OCI-LY1 (cell line): Measurements from ENCODE around the gene SLC17A9.

Source experiments
- H2AFZ ChIP-seq: fragments of 200-600 bp; sonication (generic), shearing (Covaris generic); 2 replicates; pipeline ENCODE4 v1.6.0; 2014; ENCODE audit warnings: antibody characterized with exemption, mild to moderate bottlenecking, low read length
- H3F3A ChIP-seq: fragments of 200-600 bp; sonication (generic), shearing (Covaris generic); 2 replicates; pipeline ENCODE4 v1.6.0; 2014; ENCODE audit warnings: mild to moderate bottlenecking, antibody characterized with exemption, low read length, moderate library complexity; ENCODE audit not compliant: insufficient read depth
- H3K27ac ChIP-seq: fragments of 200-600 bp; sonication (generic); 2 replicates; pipeline ENCODE4 v1.5.1; 2014; ENCODE audit warnings: low read length, mixed run types, mild to moderate bottlenecking, low read depth; ENCODE audit not compliant: poor library complexity, severe bottlenecking
- H3K27me3 ChIP-seq: fragments of 200-600 bp; sonication (generic); 2 replicates; pipeline ENCODE4 v1.6.0; 2014; ENCODE audit warnings: antibody characterized with exemption, mild to moderate bottlenecking, low read length, moderate library complexity; ENCODE audit not compliant: insufficient read depth
- H3K36me3 ChIP-seq: fragments of 200-600 bp; sonication (generic); 2 replicates; pipeline ENCODE4 v1.6.1; 2014; ENCODE audit warnings: mild to moderate bottlenecking, antibody characterized with exemption, low read length, moderate library complexity, mixed read lengths; ENCODE audit not compliant: insufficient read depth
- H3K4me1 ChIP-seq: fragments of 200-600 bp; sonication (generic); 2 replicates; pipeline ENCODE4 v1.5.1; 2014; ENCODE audit warnings: mild to moderate bottlenecking, low read length, moderate library complexity; ENCODE audit not compliant: insufficient read depth, severe bottlenecking
- H3K4me2 ChIP-seq: fragments of 200-600 bp; sonication (generic), shearing (Covaris generic); 2 replicates; pipeline ENCODE4 v1.6.1; 2014; ENCODE audit warnings: low read length
- H3K4me3 ChIP-seq: fragments of 200-600 bp; sonication (generic); 2 replicates; pipeline ENCODE4 v1.5.1; 2014; ENCODE audit warnings: low read length, low read depth, mild to moderate bottlenecking, mixed read lengths; ENCODE audit not compliant: poor library complexity, severe bottlenecking
- H3K79me2 ChIP-seq: fragments of 200-600 bp; shearing (Covaris generic); 2 replicates; pipeline ENCODE4 v1.6.1; 2016; ENCODE audit warnings: mixed run types, low read length, mixed read lengths; ENCODE audit not compliant: insufficient read depth
- H3K9ac ChIP-seq: fragments of 200-600 bp; sonication (generic), shearing (Covaris generic); 2 replicates; pipeline ENCODE4 v1.6.1; 2014; ENCODE audit warnings: mild to moderate bottlenecking, low read length, mixed read lengths
- H3K9me2 ChIP-seq: fragments of 200-600 bp; sonication (generic), shearing (Covaris generic); 2 replicates; pipeline ENCODE4 v1.6.1; 2014; ENCODE audit warnings: low read depth, mild to moderate bottlenecking, low read length, mixed read lengths
- H3K9me3 ChIP-seq: fragments of 200-600 bp; shearing (Covaris generic); 2 replicates; pipeline ENCODE4 v1.6.1; 2014; ENCODE audit warnings: low read length, mixed read lengths
- H4K20me1 ChIP-seq: fragments of 200-600 bp; sonication (generic), shearing (Covaris generic); 2 replicates; pipeline ENCODE4 v1.6.0; 2016; ENCODE audit warnings: mild to moderate bottlenecking, low read length; ENCODE audit not compliant: insufficient read depth
- EZH2 ChIP-seq: fragments of 200-600 bp; sonication (generic), shearing (Covaris generic); IDR thresholded peaks from 2 replicates; pipeline ENCODE4 v1.8.0; 2017; ENCODE audit warnings: borderline replicate concordance, mixed run types, mild to moderate bottlenecking, antibody characterized with exemption, low read length, moderate library complexity, mixed read lengths
- TF ChIP-seq, protein P1 (sequence below): fragments of 200-600 bp; sonication (generic), shearing (Covaris generic); IDR thresholded peaks from 2 replicates; pipeline ENCODE4 v1.5.1; 2017; ENCODE audit warnings: mild to moderate bottlenecking, antibody characterized with exemption, low read length, moderate library complexity, mixed read lengths

The SLC17A9 gene

DNA sequence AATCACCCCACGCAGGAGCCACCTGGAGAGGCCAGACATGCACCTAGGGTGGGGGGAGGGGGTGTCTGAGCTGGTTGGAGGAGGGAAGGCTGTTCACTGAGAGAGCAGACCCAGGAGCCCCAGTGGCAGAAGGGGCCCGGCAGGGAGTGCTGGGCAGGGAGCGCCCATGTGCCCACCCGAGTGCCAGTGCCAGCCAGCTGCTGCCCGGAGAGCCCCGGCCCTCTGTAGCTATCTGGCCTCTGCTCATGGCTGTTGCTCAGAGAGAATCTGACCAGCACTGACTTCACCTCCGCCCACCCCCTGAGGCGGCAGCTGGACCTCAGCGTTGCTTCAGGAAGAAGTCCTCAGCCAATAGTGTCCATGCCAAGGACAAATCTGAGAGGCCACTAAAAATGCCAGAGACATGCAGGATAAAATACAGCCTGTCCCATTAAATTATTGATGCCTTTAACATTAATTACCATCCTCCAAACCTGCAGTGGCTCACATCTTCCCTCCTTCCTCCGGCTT lies 22.8 kb downstream of the SLC17A9 start:
- Histone ChIP-seq H2AFZ (no peak overlapping the region), H3K4me1 (peaks cover 12% of the 10 kb centered on the region), H3K27ac (no peak overlapping the region), H3F3A (no peaks in the 10 kb centered on the region), H3K4me3 (no peak overlapping the region), H3K4me2 (no peak overlapping the region), H4K20me1 (no peaks in the 10 kb centered on the region), H3K9me3 (no peaks in the 10 kb centered on the region), H3K36me3 (no peaks in the 10 kb centered on the region), H3K79me2 (no peaks in the 10 kb centered on the region), H3K9me2 (no peaks in the 10 kb centered on the region), H3K9ac (no peak overlapping the region), H3K27me3 (0 out of 2 replicates have a peak, but pooled peaks cover 13% of the 10 kb centered on the region)
- TF ChIP-seq EZH2: no peak
- TF ChIP-seq, protein P1, sequence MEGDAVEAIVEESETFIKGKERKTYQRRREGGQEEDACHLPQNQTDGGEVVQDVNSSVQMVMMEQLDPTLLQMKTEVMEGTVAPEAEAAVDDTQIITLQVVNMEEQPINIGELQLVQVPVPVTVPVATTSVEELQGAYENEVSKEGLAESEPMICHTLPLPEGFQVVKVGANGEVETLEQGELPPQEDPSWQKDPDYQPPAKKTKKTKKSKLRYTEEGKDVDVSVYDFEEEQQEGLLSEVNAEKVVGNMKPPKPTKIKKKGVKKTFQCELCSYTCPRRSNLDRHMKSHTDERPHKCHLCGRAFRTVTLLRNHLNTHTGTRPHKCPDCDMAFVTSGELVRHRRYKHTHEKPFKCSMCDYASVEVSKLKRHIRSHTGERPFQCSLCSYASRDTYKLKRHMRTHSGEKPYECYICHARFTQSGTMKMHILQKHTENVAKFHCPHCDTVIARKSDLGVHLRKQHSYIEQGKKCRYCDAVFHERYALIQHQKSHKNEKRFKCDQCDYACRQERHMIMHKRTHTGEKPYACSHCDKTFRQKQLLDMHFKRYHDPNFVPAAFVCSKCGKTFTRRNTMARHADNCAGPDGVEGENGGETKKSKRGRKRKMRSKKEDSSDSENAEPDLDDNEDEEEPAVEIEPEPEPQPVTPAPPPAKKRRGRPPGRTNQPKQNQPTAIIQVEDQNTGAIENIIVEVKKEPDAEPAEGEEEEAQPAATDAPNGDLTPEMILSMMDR: no peak

DNA sequence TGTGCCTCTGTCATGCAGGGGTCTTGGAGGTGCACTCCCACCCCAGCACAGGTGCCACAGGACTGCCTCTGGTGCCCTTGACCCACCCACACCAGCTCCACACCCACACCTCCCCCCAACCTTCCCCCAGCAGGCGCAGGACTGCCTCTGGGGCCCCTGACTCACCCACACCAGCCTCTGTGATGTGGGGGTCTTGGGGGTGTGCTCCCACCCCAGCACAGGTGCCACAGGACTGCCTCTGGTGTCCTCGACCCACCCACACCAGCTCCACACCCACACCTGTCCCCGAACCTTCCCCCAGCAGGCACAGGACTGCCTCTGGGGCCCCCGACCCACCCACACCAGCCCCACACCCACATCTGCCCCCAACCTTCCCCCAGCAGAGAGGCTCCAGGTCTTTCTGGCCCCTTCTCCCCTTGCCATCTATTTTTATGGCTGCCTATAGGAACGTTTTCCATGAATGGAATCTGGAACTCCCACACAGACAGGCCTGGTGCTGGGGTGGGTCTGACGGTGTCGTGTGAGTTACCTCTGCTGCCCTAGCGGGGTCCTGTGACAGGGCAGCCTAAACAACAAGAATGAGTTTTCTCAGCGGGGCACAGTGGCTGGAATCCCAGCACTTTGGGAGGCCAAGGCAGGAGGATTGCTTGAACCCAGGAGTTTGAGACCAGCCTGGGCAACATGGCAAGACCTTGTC lies 23.5 kb downstream of the SLC17A9 start:
- H3K4me1 ChIP-seq: peaks cover 12% of the 10 kb centered on the region
- 0 out of 2 replicates have a peak, but pooled peaks cover 13% of the 10 kb centered on the region for H3K27me3 ChIP-seq

DNA sequence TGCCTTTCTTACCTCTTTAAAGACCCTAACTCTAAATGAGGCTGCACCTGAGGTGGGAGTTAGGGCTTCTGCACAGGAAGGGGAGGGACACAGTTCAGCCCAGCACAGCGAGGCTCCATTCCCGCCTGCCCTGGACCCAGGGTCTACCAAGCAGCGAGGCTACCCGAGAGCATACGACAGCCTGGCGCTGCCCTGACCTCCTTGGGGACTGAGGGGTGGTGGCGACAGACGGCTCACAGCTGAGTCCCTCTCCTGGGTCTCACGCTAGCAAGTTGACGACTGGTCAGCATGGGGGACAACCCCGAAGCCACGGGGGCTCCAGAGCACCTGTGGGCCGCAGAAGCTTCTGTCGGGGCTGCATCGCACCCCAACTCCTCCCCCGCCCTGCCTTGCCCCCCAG lies 24.4 kb downstream of the SLC17A9 start:
- H3K4me2 ChIP-seq: no peak overlapping the region
- H3K27me3 ChIP-seq: peaks cover 13% of the 10 kb centered on the region; the same call in 1 of the 2 replicates
- no peaks in the 10 kb centered on the region for H3K36me3 ChIP-seq
- peaks cover 12% of the 10 kb centered on the region for H3K4me1 ChIP-seq
- TF ChIP-seq EZH2: no peak
- TF ChIP-seq, protein P1: no peak
- H3K9ac ChIP-seq: no peak overlapping the region
- no peaks in the 10 kb centered on the region for H3K9me2 ChIP-seq
- no peak overlapping the region for H3K27ac ChIP-seq
- no peaks in the 10 kb centered on the region for H3K9me3 ChIP-seq
- H3K4me3 ChIP-seq: no peak overlapping the region
- H2AFZ ChIP-seq: no peak overlapping the region
- H4K20me1 ChIP-seq: no peaks in the 10 kb centered on the region
- H3F3A ChIP-seq: no peaks in the 10 kb centered on the region
- no peaks in the 10 kb centered on the region for H3K79me2 ChIP-seq

More for the DNA sequence above, 23.5 kb downstream of the SLC17A9 start:
- H3K4me2 ChIP-seq: no peak overlapping the region
- no peak for TF ChIP-seq EZH2
- TF ChIP-seq, protein P1: no peak
- no peaks in the 10 kb centered on the region for H3K9me3 ChIP-seq
- no peaks in the 10 kb centered on the region for H4K20me1 ChIP-seq
- H2AFZ ChIP-seq: no peak overlapping the region
- no peak overlapping the region for H3K9ac ChIP-seq
- no peaks in the 10 kb centered on the region for H3F3A ChIP-seq
- no peak overlapping the region for H3K27ac ChIP-seq
- no peaks in the 10 kb centered on the region for H3K9me2 ChIP-seq
- H3K4me3 ChIP-seq: no peak overlapping the region
- no peaks in the 10 kb centered on the region for H3K36me3 ChIP-seq
- no peaks in the 10 kb centered on the region for H3K79me2 ChIP-seq
